ENCODE measurements around the gene PTPRK.
"Not testable (repeated sequence)": the region's sequence is repeated elsewhere in the genome, so short reads cannot be mapped to it uniquely, and the experiment has no call there.

The PTPRK gene

GRCh38 chr6:128434752-128435151, 85.6 kb downstream of the PTPRK start:
- not testable (repeated sequence) for DNase-seq

- DNase-seq = no peak
Measured at GRCh38 chr6:128432394-128432793, 88.0 kb downstream of the PTPRK start.

- DNase-seq = no peak
Measured at GRCh38 chr6:128427139-128427538, 93.3 kb downstream of the PTPRK start.

GRCh38 chr6:128425856-128426255, 94.5 kb downstream of the PTPRK start:
- DNase-seq = no peak

GRCh38 chr6:128422871-128423270, 97.5 kb downstream of the PTPRK start:
- no peak for DNase-seq

GRCh38 chr6:128422200-128422599, 98.2 kb downstream of the PTPRK start:
- no peak for DNase-seq

- no peak for DNase-seq
Measured at GRCh38 chr6:128421788-128422187, 98.6 kb downstream of the PTPRK start.

GRCh38 chr6:128417698-128418097, 102.7 kb downstream of the PTPRK start:
- no peak for DNase-seq

- no peak for DNase-seq
Measured at GRCh38 chr6:128415387-128415786, 105.0 kb downstream of the PTPRK start.

- no peak for DNase-seq
Measured at GRCh38 chr6:128414943-128415342, 105.5 kb downstream of the PTPRK start.

GRCh38 chr6:128413291-128413690, 107.1 kb downstream of the PTPRK start:
- no peak for DNase-seq

- DNase-seq = no peak
Measured at GRCh38 chr6:128412680-128413079, 107.7 kb downstream of the PTPRK start.

- no peak for DNase-seq
Measured at GRCh38 chr6:128410584-128410983, 109.8 kb downstream of the PTPRK start.

GRCh38 chr6:128409003-128409402, 111.4 kb downstream of the PTPRK start:
- no peak for DNase-seq

- no peak for DNase-seq
Measured at GRCh38 chr6:128406453-128406852, 113.9 kb downstream of the PTPRK start.

GRCh38 chr6:128403618-128404444, 116.6 kb downstream of the PTPRK start:
- DNase-seq = no peak

GRCh38 chr6:128400875-128401274, 119.5 kb downstream of the PTPRK start:
- DNase-seq = no peak

GRCh38 chr6:128397996-128398395, 122.4 kb downstream of the PTPRK start:
- DNase-seq = no peak

- DNase-seq = no peak
Measured at GRCh38 chr6:128395596-128395995, 124.8 kb downstream of the PTPRK start.

GRCh38 chr6:128395188-128395587, 125.2 kb downstream of the PTPRK start:
- no peak for DNase-seq

GRCh38 chr6:128394167-128394566, 126.2 kb downstream of the PTPRK start:
- no peak for DNase-seq

- DNase-seq = no peak
Measured at GRCh38 chr6:128389820-128390534, 130.4 kb downstream of the PTPRK start.

GRCh38 chr6:128388380-128388779, 132.0 kb downstream of the PTPRK start:
- no peak for DNase-seq

GRCh38 chr6:128380891-128381290, 139.5 kb downstream of the PTPRK start:
- no peak for DNase-seq

Measured in stimulated activated CD4-positive, alpha-beta T cell treated with anti-CD3 and anti-CD28 coated beads, Interleukin-12 subunit alpha, Interleukin-12 subunit beta, amount 100 ng/mL, for 4 hours (primary cell).